Activated CD4-positive, alpha-beta memory T cell treated with anti-CD3 and anti-CD28 coated beads for 36 hours (primary cell): ENCODE data around the gene KCNQ5. TPM values are rescaled to one million over a fixed set of nuclear protein-coding genes. Genes with fewer than 3 reads are reported as not detected.

ENCODE experiments used
- CTCF ChIA-PET: fragments of 350-600 bp; sonication (Branson Sonifier 250); formaldehyde crosslinking; loops from one replicate; lab custom pipeline; 2021; ENCODE audit warnings: antibody characterized with exemption, inconsistent platforms; lab: Charles Lee
- POLR2A ChIA-PET: fragments of 350-600 bp; sonication (Branson Sonifier 250); formaldehyde crosslinking; loops from one replicate; lab custom pipeline; 2021; ENCODE audit warnings: antibody characterized with exemption; lab: Charles Lee
- DNase-seq: peaks from one replicate; pipeline ENCODE4 v3.0.0-alpha.2; 2020
- H3K27ac Mint-ChIP-seq: one replicate; pipeline ENCODE4 v1.8.0; 2021; ENCODE audit warnings: mixed read lengths
- H3K27me3 Mint-ChIP-seq: one replicate; pipeline ENCODE4 v1.8.0; 2021; ENCODE audit warnings: mixed read lengths
- H3K36me3 Mint-ChIP-seq: one replicate; pipeline ENCODE4 v1.8.0; 2021; ENCODE audit warnings: mixed read lengths
- H3K4me1 Mint-ChIP-seq: one replicate; pipeline ENCODE4 v1.8.0; 2021; ENCODE audit warnings: low read depth, mixed read lengths
- H3K4me3 Mint-ChIP-seq: one replicate; pipeline ENCODE4 v1.8.0; 2021; ENCODE audit warnings: mild to moderate bottlenecking, mixed read lengths
- H3K9me3 Mint-ChIP-seq: one replicate; pipeline ENCODE4 v1.8.0; 2021; ENCODE audit warnings: mixed read lengths
- intact Hi-C: fragments of 100-400 bp; cut with micrococcal nuclease; formaldehyde crosslinking; loops from one replicate; pipeline ENCODE4 v1.15.1; 2023
- total RNA-seq, 2 experiments: library from RNA; stranded (reverse); gene quantifications; one replicate each; pipeline ENCODE4 v1.2.3, GENCODE V29; 2021

The KCNQ5 gene
- total RNA-seq, 2 experiments from 2014 or later, result 4.5 to 5.2 TPM

GRCh38 chr6:72721346-72721745 lies 99.5 kb downstream of the KCNQ5 start:
- ChIA-PET CTCF (no interaction called here), POLR2A (no interaction called here)
- no peak for DNase-seq
- intact Hi-C loops, result no loop called here
- Mint-ChIP-seq H3K9me3 (no peaks in the 10 kb centered on the region), H3K4me1 (no peaks in the 10 kb centered on the region), H3K27me3 (no peaks in the 10 kb centered on the region), H3K4me3 (no peak overlapping the region), H3K36me3 (no peaks in the 10 kb centered on the region), H3K27ac (no peak overlapping the region)

GRCh38 chr6:72724545-72724944 lies 102.7 kb downstream of the KCNQ5 start:
- Mint-ChIP-seq H3K27me3 (no peaks in the 10 kb centered on the region), H3K9me3 (no peaks in the 10 kb centered on the region), H3K27ac (no peak overlapping the region), H3K4me1 (no peaks in the 10 kb centered on the region), H3K36me3 (no peaks in the 10 kb centered on the region), H3K4me3 (no peak overlapping the region)
- ChIA-PET POLR2A (no interaction called here), CTCF (no interaction called here)
- intact Hi-C loops, result no loop called here
- DNase-seq, result no peak

- Mint-ChIP-seq H3K9me3 (no peaks in the 10 kb centered on the region), H3K4me3 (no peak overlapping the region), H3K27ac (no peak overlapping the region), H3K36me3 (no peaks in the 10 kb centered on the region), H3K4me1 (no peaks in the 10 kb centered on the region), H3K27me3 (no peaks in the 10 kb centered on the region)
- POLR2A ChIA-PET, result no interaction called here
- CTCF ChIA-PET, result interaction anchor here (0.7 kb wide), 1 partner anchor 503 kb away, joined by 3 read pairs; no protein-coding TSS in a partner anchor
- intact Hi-C loops, result no loop called here
- no peak for DNase-seq
Observed at GRCh38 chr6:72728706-72729343, 107.0 kb downstream of the KCNQ5 start.

- CTCF ChIA-PET, result no interaction called here
- intact Hi-C loops, result no loop called here
- peaks cover 2% of the 10 kb centered on the region for H3K36me3 Mint-ChIP-seq
- H3K27ac Mint-ChIP-seq, result no peak overlapping the region
- DNase-seq, result no peak
- no peaks in the 10 kb centered on the region for H3K27me3 Mint-ChIP-seq
- no peaks in the 10 kb centered on the region for H3K4me1 Mint-ChIP-seq
- no peak overlapping the region for H3K4me3 Mint-ChIP-seq
- H3K9me3 Mint-ChIP-seq, result no peaks in the 10 kb centered on the region
- POLR2A ChIA-PET, result no interaction called here
Observed at GRCh38 chr6:72733045-72733444, 111.2 kb downstream of the KCNQ5 start.

GRCh38 chr6:72738091-72738490 lies 116.2 kb downstream of the KCNQ5 start:
- Mint-ChIP-seq H3K4me3 (no peak overlapping the region), H3K27ac (no peak overlapping the region), H3K4me1 (peaks cover 28% of the 10 kb centered on the region), H3K27me3 (no peaks in the 10 kb centered on the region), H3K36me3 (peaks cover 2% of the 10 kb centered on the region), H3K9me3 (no peaks in the 10 kb centered on the region)
- no peak for DNase-seq
- ChIA-PET CTCF (no interaction called here), POLR2A (no interaction called here)
- intact Hi-C loops, result loop anchor here (2.0 to 5.0 kb wide), 2 partner anchors 74 to 111 kb away; no protein-coding TSS in a partner anchor

- Mint-ChIP-seq H3K4me1 (peaks cover 28% of the 10 kb centered on the region), H3K27me3 (no peaks in the 10 kb centered on the region), H3K4me3 (no peak overlapping the region), H3K27ac (no peak overlapping the region), H3K9me3 (no peaks in the 10 kb centered on the region), H3K36me3 (peaks cover 2% of the 10 kb centered on the region)
- DNase-seq, result no peak
- intact Hi-C loops, result loop anchor here (2.0 to 5.0 kb wide), 2 partner anchors 73 to 113 kb away; no protein-coding TSS in a partner anchor
- ChIA-PET POLR2A (no interaction called here), CTCF (no interaction called here)
Observed at GRCh38 chr6:72739368-72739779, 117.5 kb downstream of the KCNQ5 start.

GRCh38 chr6:72740135-72740534 lies 118.3 kb downstream of the KCNQ5 start:
- no peaks in the 10 kb centered on the region for H3K9me3 Mint-ChIP-seq
- peak; percentile 9 for DNase-seq
- H3K4me1 Mint-ChIP-seq, result peaks cover 28% of the 10 kb centered on the region
- H3K4me3 Mint-ChIP-seq, result no peak overlapping the region
- CTCF ChIA-PET, result no interaction called here
- POLR2A ChIA-PET, result no interaction called here
- H3K27me3 Mint-ChIP-seq, result no peaks in the 10 kb centered on the region
- intact Hi-C loops, result no loop called here
- H3K27ac Mint-ChIP-seq, result no peak overlapping the region
- H3K36me3 Mint-ChIP-seq, result peaks cover 2% of the 10 kb centered on the region

GRCh38 chr6:72741083-72741482 lies 119.2 kb downstream of the KCNQ5 start:
- intact Hi-C loops, result no loop called here
- H3K27ac Mint-ChIP-seq, result no peak overlapping the region
- H3K27me3 Mint-ChIP-seq, result no peaks in the 10 kb centered on the region
- no peaks in the 10 kb centered on the region for H3K9me3 Mint-ChIP-seq
- H3K4me1 Mint-ChIP-seq, result peaks cover 28% of the 10 kb centered on the region
- DNase-seq, result no peak
- ChIA-PET CTCF (no interaction called here), POLR2A (no interaction called here)
- H3K36me3 Mint-ChIP-seq, result peaks cover under 1% of the 10 kb centered on the region
- H3K4me3 Mint-ChIP-seq, result no peak overlapping the region

GRCh38 chr6:72742001-72742673 lies 120.3 kb downstream of the KCNQ5 start:
- H3K4me1 Mint-ChIP-seq, result peaks cover 31% of the 10 kb centered on the region
- no peak for DNase-seq
- H3K4me3 Mint-ChIP-seq, result no peak overlapping the region
- H3K36me3 Mint-ChIP-seq, result no peaks in the 10 kb centered on the region
- intact Hi-C loops, result no loop called here
- ChIA-PET CTCF (no interaction called here), POLR2A (no interaction called here)
- no peak overlapping the region for H3K27ac Mint-ChIP-seq
- no peaks in the 10 kb centered on the region for H3K27me3 Mint-ChIP-seq
- H3K9me3 Mint-ChIP-seq, result no peaks in the 10 kb centered on the region

- H3K9me3 Mint-ChIP-seq, result no peaks in the 10 kb centered on the region
- no peaks in the 10 kb centered on the region for H3K36me3 Mint-ChIP-seq
- ChIA-PET POLR2A (no interaction called here), CTCF (no interaction called here)
- intact Hi-C loops, result no loop called here
- H3K4me1 Mint-ChIP-seq, result peaks cover 8% of the 10 kb centered on the region
- no peaks in the 10 kb centered on the region for H3K27me3 Mint-ChIP-seq
- no peak overlapping the region for H3K27ac Mint-ChIP-seq
- DNase-seq, result no peak
- H3K4me3 Mint-ChIP-seq, result no peak overlapping the region
Observed at GRCh38 chr6:72746276-72746675, 124.4 kb downstream of the KCNQ5 start.

- no peak overlapping the region for H3K4me3 Mint-ChIP-seq
- intact Hi-C loops, result no loop called here
- POLR2A ChIA-PET, result no interaction called here
Observed at GRCh38 chr6:72748759-72749158, 126.9 kb downstream of the KCNQ5 start.

GRCh38 chr6:72755752-72756151 lies 133.9 kb downstream of the KCNQ5 start:
- CTCF ChIA-PET, result no interaction called here
- H3K36me3 Mint-ChIP-seq, result no peaks in the 10 kb centered on the region
- intact Hi-C loops, result no loop called here
- POLR2A ChIA-PET, result no interaction called here
- no peak for DNase-seq
- no peaks in the 10 kb centered on the region for H3K9me3 Mint-ChIP-seq
- no peak overlapping the region for H3K27ac Mint-ChIP-seq
- H3K4me3 Mint-ChIP-seq, result no peak overlapping the region
- no peaks in the 10 kb centered on the region for H3K27me3 Mint-ChIP-seq
- H3K4me1 Mint-ChIP-seq, result peaks cover 3% of the 10 kb centered on the region

More at GRCh38 chr6:72748759-72749158, 126.9 kb downstream of the KCNQ5 start:
- Mint-ChIP-seq H3K27ac (no peak overlapping the region), H3K4me1 (peaks cover 5% of the 10 kb centered on the region), H3K9me3 (no peaks in the 10 kb centered on the region), H3K36me3 (no peaks in the 10 kb centered on the region), H3K27me3 (no peaks in the 10 kb centered on the region)
- peak; percentile 52 for DNase-seq
- CTCF ChIA-PET, result no interaction called here

GRCh38 chr6:72757048-72757447 lies 135.2 kb downstream of the KCNQ5 start:
- H3K27me3 Mint-ChIP-seq, result no peaks in the 10 kb centered on the region
- no peak overlapping the region for H3K4me3 Mint-ChIP-seq
- H3K27ac Mint-ChIP-seq, result no peak overlapping the region
- no peaks in the 10 kb centered on the region for H3K36me3 Mint-ChIP-seq
- no peak for DNase-seq
- H3K9me3 Mint-ChIP-seq, result no peaks in the 10 kb centered on the region
- POLR2A ChIA-PET, result no interaction called here
- intact Hi-C loops, result no loop called here
- peaks cover 3% of the 10 kb centered on the region for H3K4me1 Mint-ChIP-seq
- CTCF ChIA-PET, result interaction anchor here (1.1 kb wide), 1 partner anchor 373 kb away, joined by 4 read pairs; no protein-coding TSS in a partner anchor
